Thyroid gland (tissue), 4 donors: ENCODE data around the gene OR10J1. TPM values are rescaled to one million over a fixed set of nuclear protein-coding genes. Genes with fewer than 3 reads are reported as not detected.

ENCODE experiments used
- DNase-seq, 2 donors: peaks; one replicate each; pipeline ENCODE4 v3.0.0-alpha.2; 2019
- H3K27ac ChIP-seq, 3 donors: fragments of 200-600 bp; sonication (generic); 1 replicate in 2 of 3; 2 replicates in 1 of 3; pipeline ENCODE4 v1.5.1; 2016 to 2019; ENCODE audit warnings: mild to moderate bottlenecking in 1 of 3, moderate library complexity in 1 of 3
- H3K27me3 ChIP-seq: fragments of 200-600 bp; sonication (generic); one replicate; pipeline ENCODE4 v1.5.1; 2019
- H3K36me3 ChIP-seq, 2 donors: fragments of 200-600 bp; sonication (generic); one replicate each; pipeline ENCODE4 v1.5.1; 2016 to 2019
- H3K4me1 ChIP-seq, 2 donors: fragments of 200-600 bp; sonication (generic); one replicate each; pipeline ENCODE4 v1.5.1; 2017 to 2019
- H3K4me3 ChIP-seq, 3 donors: fragments of 200-600 bp; sonication (generic); replicated peaks in 1 of 3; 1 replicate in 2 of 3; 2 replicates in 1 of 3; pipeline ENCODE4 v1.5.1; 2016; ENCODE audit warnings: mild to moderate bottlenecking in 1 of 3
- H3K9me3 ChIP-seq: fragments of 200-600 bp; sonication (generic); one replicate; pipeline ENCODE4 v1.5.1; 2017
- CTCF ChIP-seq, 6 experiments: fragments of 200-600 bp in 3 of 6; fragments of 450-650 bp in 3 of 6; sonication (generic) in 3 of 6; IDR thresholded peaks; one replicate each; pipeline ENCODE4 v1.5.1; 2016 to 2019; ENCODE audit warnings: antibody characterized with exemption in 6 of 6, mild to moderate bottlenecking in 2 of 6, inconsistent platforms in 1 of 6, moderate library complexity in 1 of 6
- POLR2A ChIP-seq, 2 donors: fragments of 450-650 bp; IDR thresholded peaks; one replicate each; pipeline ENCODE4 v1.6.1; 2017; ENCODE audit warnings: antibody characterized with exemption in 2 of 2, mild to moderate bottlenecking in 2 of 2, moderate library complexity in 1 of 2
- WGBS, 2 donors: methylation state at CpG; one replicate each; pipeline ENCODE4 v1.1.5; 2017; 5-methylcytosine and 5-hydroxymethylcytosine counted together
- intact Hi-C: fragments of 100-400 bp; cut with DNase I; formaldehyde crosslinking; loops from one replicate; pipeline ENCODE4 v1.15.1; 2023
- total RNA-seq, 4 donors: library from RNA; depleted of rRNA; stranded (reverse); fragments of >200 nt; gene quantifications; one replicate each; pipeline ENCODE4 v1.2.3, GENCODE V29; 2016

OR10J1 gene
- total RNA-seq: not detected

GRCh38 chr1:159439422-159439821 lies at the start of gene OR10J1:
OR10J1 (plus strand) TSS chr1:159439722; CDS start chr1:159439792, 70 bp downstream.
- H3K4me3 ChIP-seq: no peak within 1 kb of the TSS
- intact Hi-C loops: no loop called here
- no peaks in the 10 kb centered on the region for H3K36me3 ChIP-seq
- H3K9me3 ChIP-seq: no peaks in the 10 kb centered on the region
- H3K27me3 ChIP-seq: no peaks in the 10 kb centered on the region
- H3K27ac ChIP-seq: no peak within 1 kb of the TSS
- H3K4me1 ChIP-seq: no peaks in the 10 kb centered on the region
- TF ChIP-seq CTCF (IDR thresholded peaks at IDR 0.05) (no peak), POLR2A (IDR thresholded peaks at IDR 0.05) (no peak)
- no peak for DNase-seq

- Histone ChIP-seq H3K27me3 (no peaks in the 10 kb centered on the region), H3K4me1 (no peaks in the 10 kb centered on the region), H3K4me3 (no peak overlapping the region), H3K36me3 (no peaks in the 10 kb centered on the region), H3K27ac (no peak overlapping the region), H3K9me3 (no peaks in the 10 kb centered on the region)
- intact Hi-C loops: no loop called here
- no peak for TF ChIP-seq POLR2A (IDR thresholded peaks at IDR 0.05)
- no peak for TF ChIP-seq CTCF (IDR thresholded peaks at IDR 0.05)
- 79 to 94% methylated on average over 2 of the region's 2 CpGs for WGBS, 2 donors
- no peak for DNase-seq
These were observed 32.7 kb upstream of the OR10J1 start for GRCh38 chr1:159406821-159407220.

- Histone ChIP-seq H3K4me1 (no peaks in the 10 kb centered on the region), H3K9me3 (no peaks in the 10 kb centered on the region), H3K36me3 (no peaks in the 10 kb centered on the region), H3K27me3 (no peaks in the 10 kb centered on the region), H3K4me3 (no peak overlapping the region), H3K27ac (no peak overlapping the region)
- DNase-seq: no peak
- TF ChIP-seq POLR2A (IDR thresholded peaks at IDR 0.05) (no peak), CTCF (IDR thresholded peaks at IDR 0.05) (no peak)
- 73 to 82% methylated on average over 6 of the region's 6 CpGs for WGBS, 2 donors
- intact Hi-C loops: no loop called here
These were observed 30.6 kb upstream of the OR10J1 start for GRCh38 chr1:159408862-159409400.

- intact Hi-C loops: no loop called here
- Histone ChIP-seq H3K27me3 (no peaks in the 10 kb centered on the region), H3K9me3 (no peaks in the 10 kb centered on the region), H3K36me3 (no peaks in the 10 kb centered on the region), H3K27ac (no peak overlapping the region), H3K4me1 (no peaks in the 10 kb centered on the region), H3K4me3 (no peak overlapping the region)
- WGBS, 2 donors: 82 to 85% methylated on average over 7 to 8 of the region's 8 CpGs
- DNase-seq: no peak
- TF ChIP-seq POLR2A (IDR thresholded peaks at IDR 0.05): no peak
- no peak for TF ChIP-seq CTCF (IDR thresholded peaks at IDR 0.05)
These were observed 17.7 kb upstream of the OR10J1 start for GRCh38 chr1:159421821-159422220.

- Histone ChIP-seq H3K4me1 (no peaks in the 10 kb centered on the region), H3K4me3 (no peak overlapping the region), H3K27ac (no peak overlapping the region), H3K27me3 (no peaks in the 10 kb centered on the region), H3K9me3 (no peaks in the 10 kb centered on the region), H3K36me3 (no peaks in the 10 kb centered on the region)
- TF ChIP-seq POLR2A (IDR thresholded peaks at IDR 0.05) (no peak), CTCF (IDR thresholded peaks at IDR 0.05) (no peak)
- DNase-seq: no peak
- intact Hi-C loops: no loop called here
- 67 to 83% methylated on average over 3 of the region's 3 CpGs for WGBS, 2 donors
These were observed 11.0 kb upstream of the OR10J1 start for GRCh38 chr1:159428536-159428935.
